ENCODE data around the gene KCNQ1.
A peak's percentile ranks its signal among the peaks of the same experiment; 100 is the strongest.

The KCNQ1 gene

DNA sequence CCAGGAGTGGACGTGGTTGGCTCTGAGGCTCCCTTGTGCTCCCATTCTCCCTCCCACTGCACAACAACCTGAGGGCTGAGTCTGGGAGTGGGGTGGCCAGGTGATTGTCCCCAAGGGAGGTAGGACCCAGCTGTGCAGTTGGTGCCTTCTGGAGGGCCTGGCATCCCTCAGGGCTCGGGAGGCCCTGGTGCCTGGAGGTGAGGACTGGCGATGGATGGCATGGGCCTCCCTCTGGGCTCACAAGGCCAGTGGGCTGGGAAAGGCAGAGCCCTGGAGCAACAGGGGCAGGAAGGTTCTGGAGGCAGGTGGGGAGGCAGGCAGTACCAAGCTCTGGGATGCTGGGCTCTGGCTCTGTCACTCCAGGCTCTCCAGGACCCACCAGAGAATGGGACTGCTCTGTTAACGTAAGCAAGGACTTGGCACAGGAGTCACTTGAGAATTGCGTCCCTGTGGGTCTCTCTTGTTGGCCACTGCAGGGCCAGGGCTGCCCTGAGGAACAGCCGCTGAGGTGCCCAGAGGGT is 140.8 kb downstream of the KCNQ1 start:
- no peak for DNase-seq

DNA sequence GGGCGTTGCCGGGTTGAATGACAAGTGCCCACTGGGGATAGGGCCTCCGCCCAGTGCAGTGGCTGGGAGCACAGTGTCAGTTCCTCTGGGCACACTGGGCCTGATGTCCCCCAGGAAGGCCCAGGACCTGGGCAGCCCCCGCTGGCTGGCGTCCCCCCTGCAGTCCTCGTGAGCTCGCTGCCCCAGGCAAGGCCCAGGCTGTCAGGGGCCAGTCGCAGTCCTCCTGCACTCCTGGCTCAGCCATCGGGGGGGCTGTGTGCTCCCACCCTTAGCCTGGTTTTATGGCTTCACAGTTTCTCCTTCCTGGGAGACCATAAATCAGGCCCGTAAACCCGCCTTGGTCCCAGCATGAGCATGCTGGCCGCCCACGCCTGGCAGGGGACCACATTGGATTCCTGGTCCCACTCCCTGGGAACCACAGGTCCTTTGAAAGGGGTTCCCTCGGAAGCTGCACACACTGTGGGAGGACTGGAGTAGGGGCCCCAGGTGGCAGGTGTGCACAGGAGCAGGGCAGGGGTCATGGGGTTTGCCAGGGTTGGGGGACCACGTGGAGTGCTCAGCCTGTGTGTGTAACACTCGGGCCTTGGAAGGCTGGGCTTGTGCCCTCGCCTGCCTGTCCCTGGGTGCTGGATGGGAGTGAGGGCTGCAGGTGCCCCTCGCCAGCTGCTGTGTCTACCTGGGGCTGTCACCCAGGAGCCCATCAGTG is 141.4 kb downstream of the KCNQ1 start:
- DNase-seq = peak; percentile 29

DNA sequence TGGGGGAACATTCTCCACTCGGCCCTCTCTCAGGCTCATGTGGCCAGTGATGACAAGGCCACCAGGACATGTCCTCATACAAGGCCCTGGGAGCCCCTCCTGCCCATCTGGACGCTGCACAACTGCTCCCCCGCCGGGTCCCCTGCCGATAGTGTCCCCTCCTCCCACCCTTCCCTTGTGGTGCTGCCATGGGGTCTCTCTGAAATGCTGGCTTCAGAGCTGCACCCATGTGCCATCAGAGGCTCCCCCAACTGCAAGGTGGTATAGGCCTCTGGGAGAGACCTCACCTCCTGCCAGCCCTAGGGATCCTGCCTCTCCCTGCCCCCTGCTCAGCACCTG is 142.0 kb downstream of the KCNQ1 start:
- DNase-seq = peak; percentile 28

DNA sequence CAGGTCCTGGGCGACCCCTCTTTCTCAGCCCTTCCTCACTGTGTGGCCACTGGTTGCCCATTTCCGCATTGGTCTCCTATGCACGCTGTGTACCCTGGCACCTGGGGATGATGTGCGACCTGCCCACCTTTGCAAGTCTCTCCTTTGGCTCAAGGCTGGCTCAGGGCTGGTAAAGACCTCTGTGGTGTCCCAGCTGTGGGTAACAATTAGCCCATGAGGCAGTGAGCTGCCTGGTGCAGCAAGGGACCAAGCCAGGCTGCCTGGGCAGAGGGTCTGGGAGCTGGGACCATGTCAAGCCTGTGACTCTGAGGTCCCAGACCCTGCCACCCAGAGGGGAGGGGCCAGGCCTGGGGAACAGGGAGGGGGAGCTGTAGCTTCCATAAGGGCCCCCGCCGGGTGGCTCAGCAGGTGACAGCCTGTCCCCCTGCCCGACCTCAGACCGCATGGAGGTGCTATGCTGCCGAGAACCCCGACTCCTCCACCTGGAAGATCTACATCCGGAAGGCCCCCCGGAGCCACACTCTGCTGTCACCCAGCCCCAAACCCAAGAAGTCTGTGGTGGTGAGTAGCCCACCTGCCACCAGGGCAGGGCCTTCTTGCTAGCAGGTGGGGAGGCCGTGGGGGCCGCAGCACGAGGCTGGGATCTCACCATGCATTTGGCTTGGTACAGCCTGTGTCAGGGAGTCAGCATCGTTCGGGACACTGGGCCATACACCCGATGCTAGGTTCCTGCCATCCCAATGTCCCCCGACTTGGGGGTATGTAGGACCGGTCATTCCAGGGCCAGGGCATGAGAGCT is 142.5 kb downstream of the KCNQ1 start:
- peak; percentile 32 for DNase-seq

DNA sequence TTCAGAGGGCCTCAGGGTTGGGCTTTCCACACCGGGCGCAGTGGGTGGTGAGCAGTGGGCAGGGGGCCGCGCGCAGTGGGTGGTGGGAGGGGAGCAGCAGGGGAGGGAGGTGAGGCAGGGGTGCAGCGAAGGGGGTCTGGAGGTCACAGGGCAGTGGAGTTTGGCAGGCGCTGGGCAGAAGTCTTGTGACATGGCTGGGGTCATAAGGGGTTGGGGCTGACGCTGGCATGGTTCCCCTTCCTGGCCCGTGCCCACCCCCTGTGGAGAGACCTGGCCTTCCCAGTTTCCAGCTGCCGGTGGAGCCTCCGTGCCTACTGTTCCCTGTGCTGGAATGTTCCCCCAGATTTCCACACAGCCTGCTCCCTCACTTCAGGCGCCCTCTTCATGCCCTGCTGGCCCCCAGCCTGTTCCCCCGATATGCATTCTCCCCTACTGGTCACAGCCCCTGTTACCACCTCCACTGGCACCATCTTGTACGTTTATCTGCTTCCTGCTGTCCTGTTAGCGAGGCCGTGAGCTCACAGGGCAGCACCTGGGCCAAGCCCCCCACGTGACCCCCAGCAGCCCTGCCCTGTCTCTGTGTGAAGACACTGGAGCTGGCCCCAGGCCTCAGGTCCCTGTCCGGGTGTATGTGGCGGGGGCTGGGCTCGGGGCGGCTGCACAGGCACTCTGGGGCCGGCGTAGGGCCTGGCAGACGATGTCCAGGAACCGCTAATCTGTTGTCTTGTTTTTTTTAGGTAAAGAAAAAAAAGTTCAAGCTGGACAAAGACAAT is 143.4 kb downstream of the KCNQ1 start:
- peak; percentile 28 for DNase-seq

DNA sequence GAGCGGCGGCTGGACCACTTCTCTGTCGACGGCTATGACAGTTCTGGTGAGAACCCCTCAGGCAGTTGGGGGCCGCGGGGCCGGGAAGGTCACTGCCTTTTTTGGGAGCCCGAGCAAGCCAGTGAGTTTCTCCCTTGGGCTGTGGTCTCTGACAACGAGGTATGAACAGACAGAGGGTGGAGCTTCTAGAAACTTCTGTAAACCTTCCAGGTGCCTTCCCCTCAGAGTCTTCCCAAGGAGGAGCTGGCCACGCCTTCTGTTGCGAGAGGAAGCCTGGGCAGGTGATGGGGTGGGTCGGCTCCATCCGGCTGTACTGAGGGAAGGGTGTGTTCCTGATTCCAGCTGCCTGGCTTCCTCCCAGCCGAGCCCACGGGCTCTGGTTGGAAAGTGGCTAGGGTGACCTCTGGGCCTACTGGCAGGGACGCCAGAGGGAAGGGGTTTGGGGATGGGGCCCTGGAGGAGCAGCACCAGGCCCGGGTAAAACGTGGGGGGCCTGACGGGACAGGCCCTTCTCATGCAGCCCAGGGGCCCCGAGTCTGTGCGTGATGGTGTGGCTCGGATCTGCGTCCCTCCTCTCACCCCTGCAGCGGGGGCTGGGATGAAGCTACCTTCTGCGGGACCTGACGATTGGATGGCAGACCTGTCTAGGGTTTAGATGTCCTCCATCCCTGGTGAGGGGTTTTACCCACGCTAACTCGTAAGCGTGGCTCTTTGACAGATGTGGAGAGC is 144.2 kb downstream of the KCNQ1 start:
- DNase-seq = peak; percentile 38

DNA sequence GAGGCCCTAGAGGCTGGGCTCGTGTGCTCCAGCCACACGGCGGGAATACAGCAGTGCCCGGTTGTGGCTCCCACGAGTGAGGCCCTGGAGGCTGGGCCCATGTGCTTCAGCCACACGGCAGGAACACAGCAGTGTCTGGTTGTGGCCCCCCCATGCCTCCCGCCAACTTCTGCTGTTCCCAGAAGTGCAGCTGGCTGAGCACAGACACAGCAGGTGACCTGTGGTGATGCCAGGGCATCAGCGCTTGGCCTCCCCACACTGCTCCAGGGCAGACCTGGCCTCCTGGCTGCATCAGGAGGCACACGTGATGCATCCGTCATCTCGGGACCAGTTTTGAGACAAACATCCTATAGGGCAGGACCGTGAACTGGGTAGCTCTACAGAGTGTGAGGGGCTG is 144.7 kb downstream of the KCNQ1 start:
- DNase-seq = peak; percentile 33

DNA sequence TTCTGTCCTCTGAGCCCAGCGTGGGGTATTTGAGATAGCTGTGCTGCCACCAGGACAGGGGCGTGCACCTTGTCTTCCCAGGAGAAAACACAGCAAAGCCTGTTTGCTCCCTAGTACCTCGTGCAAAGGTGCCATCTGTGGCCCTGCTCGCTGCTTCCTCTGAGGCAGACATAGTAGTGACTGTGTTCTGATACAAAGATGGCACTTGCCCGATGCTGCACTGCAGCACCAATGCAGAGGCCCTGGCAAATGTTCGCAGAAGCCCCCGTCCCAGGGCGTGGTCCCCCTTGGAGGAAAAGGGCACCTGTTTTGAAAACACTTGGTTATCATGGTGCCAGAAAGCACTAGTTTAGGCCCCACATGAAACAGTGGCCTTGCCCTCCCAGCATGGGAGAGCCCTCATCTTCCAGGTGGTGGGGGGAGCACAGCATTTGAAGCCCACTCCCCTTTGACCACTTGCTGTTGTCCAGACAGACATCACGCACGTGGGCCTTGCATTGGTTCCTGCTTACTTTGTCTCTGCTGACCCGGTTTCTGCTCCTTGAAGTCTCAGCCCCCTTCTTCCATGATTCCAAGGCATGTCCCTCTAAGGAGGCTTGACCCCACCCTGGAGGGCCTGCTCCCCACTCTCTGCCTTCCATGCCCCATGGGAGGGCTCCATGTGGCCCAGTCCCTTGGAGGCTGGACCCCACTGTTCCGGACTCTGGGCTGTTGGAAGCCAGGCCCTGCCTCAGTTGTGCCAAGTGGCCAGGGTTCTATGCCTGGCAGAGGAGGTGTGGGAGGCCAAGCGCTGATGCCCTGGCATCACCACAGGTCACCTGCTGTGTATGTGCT is 145.5 kb downstream of the KCNQ1 start:
- DNase-seq = no peak

DNA sequence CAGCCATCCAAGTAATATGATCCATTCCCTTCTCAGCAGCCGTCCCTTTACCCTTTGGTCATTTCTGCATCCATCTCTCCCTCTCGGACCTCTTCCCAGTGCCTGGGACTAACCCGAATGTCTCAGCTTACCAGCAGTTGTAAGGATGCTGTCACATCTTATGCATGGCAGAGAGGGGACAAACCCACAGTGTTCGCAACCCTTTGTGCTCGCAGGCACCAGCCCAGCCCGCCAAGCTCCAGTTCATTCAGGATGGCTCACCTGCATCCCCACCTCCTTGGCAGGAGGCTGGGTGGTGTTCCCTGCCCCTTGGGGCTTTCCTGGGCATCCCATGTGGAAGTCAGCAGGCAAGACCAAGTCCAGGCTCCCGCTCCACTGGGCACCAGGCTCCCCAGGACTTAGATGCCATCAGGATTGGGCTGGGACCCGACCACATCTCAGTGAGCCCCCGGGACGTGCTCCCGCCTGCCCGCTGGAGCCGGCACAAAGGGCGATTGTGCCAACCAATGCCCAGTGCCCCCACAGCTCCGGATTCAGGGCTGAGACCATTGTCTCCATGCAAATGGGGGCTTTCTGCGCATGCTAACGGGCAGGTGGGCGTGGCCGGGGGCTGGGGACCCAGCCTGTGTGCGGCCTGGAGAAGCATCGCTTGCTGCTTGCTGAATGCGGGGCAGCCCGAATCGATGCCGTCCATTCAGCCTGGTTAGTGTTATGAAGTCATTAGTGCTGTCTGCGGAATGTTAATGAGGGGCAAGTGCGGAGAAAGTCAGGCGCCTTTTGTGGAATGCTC is 146.4 kb downstream of the KCNQ1 start:
- DNase-seq = no peak

DNA sequence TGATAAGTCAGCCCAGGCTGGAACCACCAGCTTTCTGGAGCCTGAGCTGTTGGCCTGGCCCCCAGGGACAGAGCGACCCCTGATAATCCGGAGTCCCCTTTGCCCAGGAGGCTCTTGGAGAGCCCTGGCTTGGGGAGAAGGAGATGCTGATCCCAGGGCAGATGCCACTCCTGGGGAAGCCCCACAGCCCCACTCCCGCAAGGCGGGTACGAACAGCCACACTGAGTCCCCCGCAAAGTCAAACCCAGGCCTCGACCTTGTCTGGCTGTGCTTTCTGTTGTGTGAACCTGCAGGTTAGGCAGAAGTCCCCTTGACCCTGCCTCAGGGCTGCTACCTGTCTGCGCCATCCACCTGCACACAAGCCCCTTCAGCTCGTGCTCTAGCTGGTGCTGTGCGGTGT is 147.0 kb downstream of the KCNQ1 start:
- no peak for DNase-seq

DNA sequence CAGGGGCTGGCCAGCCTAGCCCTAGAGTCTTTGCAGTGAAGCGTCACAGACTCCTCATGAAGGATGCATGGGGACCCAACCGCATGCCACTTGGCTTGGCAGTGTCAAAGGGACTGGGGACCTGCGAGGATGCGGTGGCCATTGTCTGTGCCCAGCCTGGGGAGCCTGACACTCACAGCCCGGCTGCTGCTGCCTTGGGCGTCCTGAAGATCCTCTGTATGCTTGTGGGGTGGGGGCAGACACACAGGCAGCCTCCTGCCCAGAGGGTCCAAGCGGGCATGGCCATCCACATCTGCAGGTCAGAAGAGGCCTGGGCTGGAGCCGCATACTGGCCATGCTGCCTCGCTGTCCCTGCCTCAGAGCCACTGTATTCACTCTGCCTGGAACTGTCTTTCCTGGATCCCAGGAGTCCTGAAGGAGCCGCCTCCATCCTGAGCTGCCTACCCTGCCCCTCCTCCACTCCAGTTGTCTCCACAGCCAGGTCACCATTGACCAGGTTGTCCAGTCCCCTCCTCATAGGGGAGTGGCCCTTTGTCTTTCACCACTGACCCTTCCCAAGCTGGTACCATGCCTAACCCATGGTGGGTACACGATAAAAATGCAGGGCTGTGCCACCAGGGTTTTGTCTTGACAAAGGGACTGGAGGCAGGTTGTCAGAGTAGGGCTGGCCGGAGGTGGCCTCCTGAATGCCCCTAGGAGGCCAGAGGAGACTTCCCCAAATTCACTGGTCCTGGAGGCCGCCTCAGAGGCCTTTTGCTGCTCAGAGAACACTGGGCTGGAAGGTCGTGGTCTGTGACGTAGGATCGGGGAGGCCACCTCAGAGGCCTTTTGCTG is 148.0 kb downstream of the KCNQ1 start:
- no peak for DNase-seq

DNA sequence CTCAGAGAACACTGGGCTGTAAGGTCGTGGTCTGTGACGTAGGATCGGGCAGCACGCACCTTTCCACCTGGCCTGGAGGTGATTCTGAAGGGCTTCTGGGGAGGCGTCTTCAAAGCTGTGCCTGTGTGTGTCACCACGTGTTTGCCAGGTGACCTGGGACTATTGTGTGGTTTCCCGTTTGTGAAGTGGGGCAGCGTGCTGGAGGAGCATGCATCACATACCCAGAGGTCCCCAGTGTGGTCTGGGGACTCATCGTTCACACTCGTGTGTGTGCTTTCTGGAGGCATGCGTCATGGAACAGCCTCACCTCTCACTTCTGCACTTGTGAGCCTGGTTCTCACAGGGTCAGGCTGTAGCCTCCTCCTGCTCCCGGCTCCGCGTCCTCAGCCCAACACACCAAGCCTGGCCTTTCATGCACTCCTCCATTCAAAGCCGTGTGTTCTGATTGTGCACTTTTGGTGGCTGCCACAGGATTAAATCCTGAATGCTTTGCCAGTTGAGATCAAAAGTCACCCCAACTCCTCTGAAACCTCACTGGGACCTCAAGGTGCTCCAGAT is 148.7 kb downstream of the KCNQ1 start:
- no peak for DNase-seq

DNA sequence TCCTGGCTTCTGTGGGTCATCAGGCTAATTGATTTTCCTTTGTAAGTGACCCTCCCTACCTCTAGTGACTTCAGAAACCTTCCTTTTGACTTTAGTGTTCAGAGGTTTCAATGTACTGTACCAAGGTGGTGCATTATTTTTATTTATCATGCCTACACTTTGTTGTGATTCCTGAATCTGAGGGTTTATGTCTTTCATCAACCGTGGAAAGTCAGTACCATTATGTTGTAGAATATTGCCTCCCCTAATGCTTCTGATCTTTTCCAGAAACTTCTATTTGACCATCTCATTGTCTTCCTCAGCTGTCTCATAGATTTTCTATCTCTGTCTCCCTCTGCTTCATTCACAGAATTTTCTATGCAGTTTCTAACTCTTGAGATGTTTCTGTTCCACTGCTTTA is 149.5 kb downstream of the KCNQ1 start:
- DNase-seq = no peak

DNA sequence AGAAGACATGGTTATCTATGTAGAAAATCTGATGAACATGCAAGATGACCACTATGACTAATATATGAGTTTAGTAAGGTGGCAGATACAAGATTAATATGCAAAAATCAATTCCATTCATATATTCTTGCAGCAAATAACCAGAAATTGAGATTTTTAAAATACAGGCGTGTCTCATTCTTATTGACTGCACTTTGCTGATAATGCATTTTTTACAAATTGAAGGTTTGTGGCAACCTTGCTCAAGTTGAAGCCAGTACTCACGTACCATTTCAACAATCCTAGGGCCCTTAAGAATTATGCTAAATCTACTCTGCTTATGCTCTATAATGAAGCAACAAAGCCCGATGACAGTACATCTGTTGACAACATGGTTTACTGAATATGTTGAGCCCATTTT is 150.4 kb downstream of the KCNQ1 start:
- no peak for DNase-seq

DNA sequence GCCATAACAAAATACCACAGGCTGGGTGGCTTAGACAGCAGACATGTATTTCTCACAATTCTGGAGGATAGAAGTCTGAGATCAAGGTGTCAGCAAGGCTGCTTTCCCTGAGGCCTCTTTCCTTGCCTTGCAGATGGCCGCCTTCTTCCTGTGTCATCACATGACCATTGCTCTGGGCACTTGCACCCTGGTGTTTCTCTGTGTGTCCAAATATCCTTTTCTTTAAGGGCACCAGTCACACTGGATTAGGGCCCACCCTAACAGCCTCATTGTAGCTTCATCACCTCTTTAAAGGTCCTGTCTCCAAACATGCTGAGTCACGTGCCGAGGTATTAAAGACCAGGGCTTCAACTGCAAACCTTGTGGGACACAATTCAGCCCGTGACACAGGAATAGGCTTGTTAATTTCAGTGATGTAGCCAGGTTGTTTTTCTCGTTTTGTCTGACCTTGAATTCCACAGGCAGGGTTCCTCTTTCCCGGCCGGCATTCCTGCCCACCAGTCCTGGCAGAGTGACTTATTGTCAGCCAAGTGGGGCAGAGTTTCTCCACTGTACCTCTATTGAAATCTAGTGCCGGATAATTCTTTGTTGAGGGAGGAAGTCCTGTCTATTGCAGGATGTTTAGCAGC is 154.9 kb downstream of the KCNQ1 start:
- peak; percentile 27 for DNase-seq

DNA sequence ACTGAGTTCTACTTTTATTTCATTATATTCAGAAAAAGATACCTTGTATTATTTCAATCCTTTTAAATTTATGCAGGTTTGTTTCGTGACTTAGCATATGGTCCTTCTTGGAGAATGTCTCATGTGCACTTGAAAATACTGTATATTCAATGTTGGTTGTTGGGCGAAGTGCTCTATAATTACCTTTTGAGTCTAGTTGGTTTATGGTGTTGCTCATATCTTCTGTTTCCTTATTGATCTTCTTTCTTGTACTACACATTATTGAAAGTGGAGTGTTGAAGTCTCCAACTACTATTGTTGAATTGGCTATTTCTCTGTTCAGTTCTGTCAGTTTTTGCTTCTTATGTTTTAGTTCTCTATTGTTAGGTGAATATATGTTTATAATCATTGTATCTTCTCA is 164.5 kb downstream of the KCNQ1 start:
- no peak for DNase-seq

DNA sequence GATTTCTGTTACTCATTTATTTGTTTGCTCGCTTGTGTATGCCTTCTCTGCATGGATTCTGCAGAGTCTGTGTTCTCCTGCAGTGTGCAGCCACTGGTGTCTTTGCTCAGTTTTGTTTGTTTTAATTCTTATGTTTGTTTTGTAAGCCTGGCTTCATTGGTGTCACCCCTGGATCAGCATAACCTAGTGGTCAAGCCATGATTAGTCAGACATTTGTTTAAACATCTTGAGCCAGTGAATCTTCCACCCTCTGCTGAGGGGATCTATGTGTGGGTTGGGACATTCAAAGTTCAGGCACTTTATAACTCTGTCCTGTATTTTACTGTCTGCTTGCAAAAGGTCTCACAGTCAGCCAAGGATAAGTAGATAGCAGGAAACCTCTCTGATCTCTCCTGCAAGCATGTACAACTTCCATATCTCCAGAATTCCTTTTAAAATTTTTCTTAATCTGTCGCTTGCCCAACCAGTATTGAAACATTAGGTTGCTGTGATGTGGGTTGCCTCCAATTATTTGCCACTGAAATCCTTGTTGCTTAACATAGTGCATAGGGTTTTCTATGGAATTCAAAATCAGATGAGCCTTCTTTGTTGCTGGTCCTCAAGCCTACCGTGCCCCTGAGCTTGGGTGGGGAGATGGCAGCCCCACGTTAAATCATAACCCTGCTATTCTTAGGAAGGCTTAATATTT is 168.2 kb downstream of the KCNQ1 start:
- no peak for DNase-seq

DNA sequence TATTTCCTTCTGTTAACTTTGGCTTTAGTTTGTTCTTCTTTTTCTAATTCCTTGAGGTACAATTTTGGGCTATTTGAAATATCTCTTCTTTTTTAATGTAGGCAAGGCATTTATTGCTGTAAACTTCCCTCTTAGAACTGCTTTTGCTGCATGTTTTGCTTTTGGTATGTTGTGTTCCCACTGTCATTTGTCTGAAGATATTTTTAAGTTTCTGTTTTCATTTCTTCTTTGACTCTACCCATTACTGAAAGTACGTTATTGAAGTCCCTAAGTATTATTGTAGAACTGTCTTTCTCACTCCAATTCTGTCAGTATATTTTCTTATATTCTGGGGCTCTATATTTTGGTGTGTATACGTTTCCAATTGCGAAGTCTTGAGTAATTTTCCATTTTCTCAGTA is 177.1 kb downstream of the KCNQ1 start:
- DNase-seq = no peak

DNA sequence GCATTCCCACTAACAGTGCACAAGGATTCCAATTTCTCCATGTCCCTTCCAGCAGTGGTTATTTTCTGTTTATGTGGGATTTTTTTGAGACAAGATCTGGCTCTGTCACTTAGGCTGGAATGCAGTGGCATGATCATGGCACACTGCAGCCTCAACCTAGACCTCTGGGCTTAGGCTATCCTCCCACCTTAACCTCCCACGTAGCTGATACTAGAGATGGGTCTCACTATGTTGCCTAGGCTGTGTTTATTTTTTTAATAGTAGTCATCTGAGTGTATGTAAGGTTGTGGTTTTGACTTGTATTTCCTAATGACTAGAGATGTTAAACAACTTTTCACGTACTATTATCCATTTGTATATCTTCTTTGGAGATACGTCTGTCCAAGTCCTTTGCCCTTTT is 180.4 kb downstream of the KCNQ1 start:
- DNase-seq = no peak

Data from left hindlimb (tissue), 1 donor.